GM12878 (cell line): ENCODE data around the gene TMEM52B. TPM values are rescaled to one million over a fixed set of nuclear protein-coding genes. Genes with fewer than 3 reads are reported as not detected.

Source experiments
- ATAC-seq: fragments of 200-7000 bp; cut with Tn5 transposase; 3 replicates; pipeline ENCODE4 v1.9.1; 2020; ENCODE audit warnings: mild to moderate bottlenecking, moderate library complexity
- BruUV-seq: library from RNA; stranded (reverse); fragments of 400-500 nt; replicated peaks from 2 replicates; lab custom pipeline; 2021; lab: Mats Ljungman, UMichigan
- CTCF ChIA-PET: fragments of 300-600 bp; sonication (Branson Sonifier 250); formaldehyde crosslinking; extraction: SDS; loops from one replicate; lab custom pipeline; 2021; ENCODE audit warnings: inconsistent platforms; lab: Yijun Ruan, JAX
- POLR2A ChIA-PET: fragments of 350-600 bp; formaldehyde crosslinking; extraction: SDS; loops from one replicate; lab custom pipeline; 2021; ENCODE audit warnings: inconsistent platforms; lab: Charles Lee
- RAD21 ChIA-PET: fragments of 300-600 bp; sonication (Branson Sonifier 250); formaldehyde crosslinking; loops from one replicate; lab custom pipeline; 2023; ENCODE audit warnings: antibody characterized with exemption; ENCODE audit not compliant: unreplicated experiment; lab: Charles Lee
- SMC1A ChIA-PET: fragments of 300-600 bp; sonication (Branson Sonifier 250); formaldehyde crosslinking; loops from one replicate; lab custom pipeline; 2023; ENCODE audit not compliant: unreplicated experiment, uncharacterized antibody; lab: Charles Lee
- DNase-seq: peaks from one replicate; pipeline ENCODE4 v3.0.0-alpha.2; 2011; ENCODE audit warnings: low read depth, low spot score
- FAIRE-seq: peaks from 3 replicates; lab custom pipeline; 2011; peaks lifted over from hg19 to GRCh38; lab: Jason Lieb, UNC
- H2AFZ ChIP-seq: 2 replicates; pipeline ENCODE4 v1.6.0; 2011; ENCODE audit warnings: low read depth, low read length, control low read depth; ENCODE audit not compliant: control insufficient read depth
- H3K27ac ChIP-seq: 2 replicates; pipeline ENCODE4 v1.5.1; 2011; ENCODE audit warnings: control low read depth; ENCODE audit not compliant: control insufficient read depth, insufficient read depth
- H3K27me3 ChIP-seq, 2 experiments: replicated peaks in 1 of 2; 2 replicates each; pipeline versions ENCODE4 v1.6.0 to v1.6.1; 2011; ENCODE audit warnings: low read length in 1 of 2; ENCODE audit not compliant: control insufficient read depth in 2 of 2, insufficient read depth in 2 of 2
- H3K36me3 ChIP-seq, 2 experiments: 2 replicates each; pipeline ENCODE4 v1.5.1; 2011; ENCODE audit warnings: low read length in 1 of 2; ENCODE audit not compliant: control insufficient read depth in 2 of 2, insufficient read depth in 2 of 2
- H3K4me1 ChIP-seq: 2 replicates; pipeline ENCODE4 v1.6.1; 2011; ENCODE audit warnings: mild to moderate bottlenecking, low read length, moderate library complexity, mixed read lengths; ENCODE audit not compliant: control insufficient read depth, insufficient read depth
- H3K4me2 ChIP-seq: 2 replicates; pipeline ENCODE4 v1.6.0; 2011; ENCODE audit warnings: control low read depth; ENCODE audit not compliant: control insufficient read depth, insufficient read depth
- H3K4me3 ChIP-seq: fragments of 200-600 bp; sonication (generic); 2 replicates; pipeline ENCODE4 v1.5.1; 2016
- H3K79me2 ChIP-seq: 2 replicates; pipeline ENCODE4 v1.6.0; 2011; ENCODE audit warnings: low read length; ENCODE audit not compliant: control insufficient read depth, insufficient read depth
- H3K9ac ChIP-seq: 2 replicates; pipeline ENCODE4 v1.8.0; 2011; ENCODE audit warnings: low read length, control low read depth, mixed read lengths; ENCODE audit not compliant: control insufficient read depth, insufficient read depth
- H3K9me3 ChIP-seq: replicated peaks from 3 replicates; pipeline ENCODE4 v1.5.1; 2011; ENCODE audit warnings: mild to moderate bottlenecking, low read length; ENCODE audit not compliant: control insufficient read depth, insufficient read depth
- H4K20me1 ChIP-seq: 2 replicates; pipeline ENCODE4 v1.6.0; 2011; ENCODE audit not compliant: control insufficient read depth, insufficient read depth
- BHLHE40 ChIP-seq, 2 experiments: fragments of 450-650 bp in 1 of 2; IDR thresholded peaks; 2 replicates each; pipeline ENCODE4 v1.6.1; 2011 to 2017; ENCODE audit warnings: low read depth in 2 of 2, borderline replicate concordance in 1 of 2, improper control_type of control experiment in 1 of 2, low read length in 1 of 2, mild to moderate bottlenecking in 1 of 2
- CBFB ChIP-seq: IDR thresholded peaks from 2 replicates; pipeline ENCODE4 v1.6.1; 2016; ENCODE audit warnings: antibody characterized with exemption, low read depth
- CREM ChIP-seq: IDR thresholded peaks from 2 replicates; pipeline ENCODE4 v1.6.1; 2014; ENCODE audit warnings: antibody characterized with exemption, low read depth
- ESRRA ChIP-seq: IDR thresholded peaks from 2 replicates; pipeline ENCODE4 v1.6.1; 2012; ENCODE audit warnings: mild to moderate bottlenecking, low read length, improper control_type of control experiment
- ETV6 ChIP-seq, 2 experiments: fragments of 450-650 bp in 1 of 2; IDR thresholded peaks in 1 of 2; conservative IDR thresholded peaks in 1 of 2; 2 replicates each; pipeline ENCODE4 v1.6.1; 2014; ENCODE audit warnings: antibody characterized with exemption in 1 of 2, borderline replicate concordance in 1 of 2, low read depth in 1 of 2, mild to moderate bottlenecking in 1 of 2, moderate library complexity in 1 of 2
- HDAC6 ChIP-seq: fragments of 200-600 bp; sonication (generic); IDR thresholded peaks from one replicate; pipeline ENCODE4 v1.8.0; 2017; ENCODE audit warnings: antibody characterized with exemption; ENCODE audit not compliant: unreplicated experiment
- LARP7 ChIP-seq: fragments of 450-650 bp; IDR thresholded peaks from 2 replicates; pipeline ENCODE4 v1.6.1; 2017; ENCODE audit warnings: mild to moderate bottlenecking
- MEF2A ChIP-seq: IDR thresholded peaks from 2 replicates; pipeline ENCODE4 v1.6.1; 2011; ENCODE audit warnings: low read depth, mild to moderate bottlenecking, low read length, moderate library complexity; ENCODE audit not compliant: insufficient read depth
- NBN ChIP-seq: fragments of 450-650 bp; IDR thresholded peaks from 2 replicates; pipeline ENCODE4 v1.6.1; 2016
- PAX5 ChIP-seq: IDR thresholded peaks from 2 replicates; pipeline ENCODE4 v1.6.1; 2011; ENCODE audit warnings: low read depth, low read length, borderline replicate concordance
- PAX8 ChIP-seq: fragments of 450-650 bp; IDR thresholded peaks from 2 replicates; pipeline ENCODE4 v1.6.1; 2017; ENCODE audit warnings: mild to moderate bottlenecking, moderate library complexity
- RAD51 ChIP-seq: fragments of 450-650 bp; IDR thresholded peaks from 2 replicates; pipeline ENCODE4 v1.6.1; 2016; ENCODE audit warnings: moderate library complexity, mild to moderate bottlenecking, inconsistent platforms
- RUNX3 ChIP-seq: IDR thresholded peaks from 2 replicates; pipeline ENCODE4 v1.6.1; 2012; ENCODE audit warnings: low read length, inconsistent platforms
- SUZ12 ChIP-seq: fragments of 200-600 bp; sonication (generic); IDR thresholded peaks from one replicate; pipeline ENCODE4 v1.6.1; 2018; ENCODE audit warnings: antibody characterized with exemption, mild to moderate bottlenecking; ENCODE audit not compliant: unreplicated experiment
- TCF3 ChIP-seq: IDR thresholded peaks from 2 replicates; pipeline ENCODE4 v1.6.1; 2012; ENCODE audit warnings: low read depth, mild to moderate bottlenecking, low read length, borderline replicate concordance; ENCODE audit not compliant: insufficient read depth
- ZNF384 ChIP-seq: IDR thresholded peaks from 2 replicates; pipeline ENCODE4 v1.6.1; 2012; ENCODE audit warnings: low read depth, mild to moderate bottlenecking, low read length, improper control_type of control experiment, borderline replicate concordance
- WGBS: methylation state at CpG from one replicate; pipeline ENCODE4 v1.1.6; 2016; ENCODE audit warnings: low lambda C conversion rate; ENCODE audit not compliant: insufficient replicate concordance, insufficient coverage; ENCODE audit errors: missing lambda C conversion rate; 5-methylcytosine and 5-hydroxymethylcytosine counted together
- in situ Hi-C: fragments of 300-500 bp; cut with MboI; formaldehyde crosslinking; loops from 9 replicates; pipeline ENCODE4 v1.14.3; 2018; ENCODE audit warnings: mixed read lengths
- intact Hi-C: fragments of 100-400 bp; cut with micrococcal nuclease; formaldehyde crosslinking; loops from one replicate; pipeline ENCODE4 v1.14.2; 2022; ENCODE audit not compliant: unreplicated experiment
- polyA plus RNA-seq, 11 experiments: library from polyadenylated mRNA; depleted of rRNA in 4 of 11; unstranded in 6 of 11; stranded (reverse) in 5 of 11; fragments of >200 nt; fragmentation: Nextera tagmentation in 4 of 11; fragmentation: Illumina TruSeq in 1 of 11; extraction: Ambion mirVana in 4 of 11; extraction: Trizol in 1 of 11; gene quantifications; 1 replicate in 1 of 11; 2 replicates in 10 of 11; pipeline versions ENCODE4 v1.2.1 to v1.2.3, GENCODE V29; 2011 to 2016; ENCODE audit warnings: inconsistent platforms in 2 of 11, missing spikeins in 2 of 11, low read depth in 1 of 11
- total RNA-seq, 4 experiments: library from RNA; depleted of rRNA in 3 of 4; stranded (reverse); fragments of >200 nt in 3 of 4; fragmentation: Illumina TruSeq in 1 of 4; extraction: Trizol in 1 of 4; gene quantifications; 2 replicates each; pipeline versions ENCODE4 v1.2.1 to v1.2.3, GENCODE V29; 2013 to 2021
- TF ChIP-seq, protein P1 (sequence below): IDR thresholded peaks from 2 replicates; pipeline ENCODE4 v1.6.1; 2011; ENCODE audit warnings: low read depth, mild to moderate bottlenecking, low read length, moderate library complexity, borderline replicate concordance; ENCODE audit errors: extremely low read depth
- TF ChIP-seq, protein P2 (sequence below): IDR thresholded peaks from 2 replicates; pipeline ENCODE4 v1.6.1; 2012; ENCODE audit warnings: low read length, inconsistent platforms

TMEM52B gene
- total and polyA plus RNA-seq, 10 of the 15 experiments (the other 5 are each of a cell fraction or from before 2014, with no cell fraction given) = not detected

DNA sequence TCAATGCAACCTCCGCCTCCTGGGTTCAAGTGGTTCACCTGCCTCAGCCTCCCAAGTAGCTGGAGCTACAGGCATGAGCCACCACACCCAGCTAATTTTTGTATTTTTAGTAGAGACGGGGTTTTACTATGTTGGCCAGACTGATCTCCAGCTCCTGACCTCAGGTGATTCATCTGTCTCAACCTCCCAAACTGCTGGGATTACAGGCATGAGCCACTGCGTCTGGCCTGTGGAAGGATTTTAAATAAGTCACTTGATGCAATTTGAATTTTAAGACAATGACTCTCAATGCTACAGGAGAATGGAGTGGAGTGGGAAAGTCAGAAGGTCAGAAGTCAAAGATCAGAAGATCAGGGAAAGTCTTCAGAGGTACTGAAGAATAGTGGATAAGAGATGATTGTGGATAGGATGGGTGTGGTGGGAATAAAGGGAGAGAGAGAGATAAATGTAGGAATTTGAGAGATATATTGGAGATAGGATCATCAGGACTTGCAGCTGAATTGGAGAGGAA lies 15.4 kb downstream of the TMEM52B start (continued):
- TF ChIP-seq BHLHE40 (IDR thresholded peaks at IDR 0.05; ENCODE audit: borderline replicate concordance in 1 of 2, low read depth in 2 of 2, low read length in 1 of 2) (no peak), ETV6 (conservative IDR thresholded peaks at IDR 0.05 in 1 of 2, IDR thresholded peaks at IDR 0.05 in 1 of 2; ENCODE audit: borderline replicate concordance in 1 of 2, low read depth in 1 of 2) (no peak), PAX8 (no peak), ZNF384 (no peak)

DNA sequence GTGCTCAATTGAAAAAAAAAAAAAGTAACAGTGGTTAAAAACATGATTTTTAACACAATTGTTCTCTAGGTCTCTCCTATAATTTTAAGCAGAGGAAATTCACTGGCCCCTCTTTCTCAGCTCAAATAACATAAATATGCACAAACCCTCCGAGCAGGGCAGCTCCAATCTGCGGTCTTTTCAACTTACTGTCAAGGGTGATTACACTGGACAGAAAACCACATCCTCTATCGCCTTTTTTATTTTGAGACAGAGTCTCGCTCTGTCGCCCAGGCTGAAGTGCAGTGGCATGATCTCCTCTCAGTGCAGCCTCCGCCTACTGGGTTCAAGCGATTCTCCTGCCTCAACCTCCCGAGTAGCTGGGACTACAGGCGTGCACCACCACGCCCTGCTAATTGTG lies 17.4 kb downstream of the TMEM52B start:
- ChIA-PET POLR2A (interaction anchor here (0.6 to 1.0 kb wide), 3 partner anchors 10 to 405 kb away, joined by 3 to 4 read pairs (median 3); no protein-coding TSS in a partner anchor), SMC1A (interaction anchor here (0.5 to 2.3 kb wide), 5 partner anchors 18 to 380 kb away, joined by 3 to 6 read pairs (median 3); no protein-coding TSS in a partner anchor), RAD21 (interaction anchor here (1.4 kb wide), 1 partner anchor 66 kb away, joined by 3 read pairs; the partner anchor contains the start of gene CLEC7A)
- Histone ChIP-seq H3K36me3 (no peaks in the 10 kb centered on the region), H3K4me1 (peaks cover 9% of the 10 kb centered on the region), H3K79me2 (no peaks in the 10 kb centered on the region)
- peak; percentile 85 for FAIRE-seq
- WGBS = 1% methylated on average over 10 of the region's 10 CpGs
- TF ChIP-seq, protein P1, sequence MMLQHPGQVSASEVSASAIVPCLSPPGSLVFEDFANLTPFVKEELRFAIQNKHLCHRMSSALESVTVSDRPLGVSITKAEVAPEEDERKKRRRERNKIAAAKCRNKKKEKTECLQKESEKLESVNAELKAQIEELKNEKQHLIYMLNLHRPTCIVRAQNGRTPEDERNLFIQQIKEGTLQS = no peak
- 0 out of 2 replicates have a peak, but pooled peaks have one; percentile 29 for TF ChIP-seq MEF2A
- no peak for TF ChIP-seq LARP7
- TF ChIP-seq HDAC6 = no peak
- TF ChIP-seq CREM = 0 out of 2 replicates have a peak, but pooled peaks have one; percentile 29
- no peak for TF ChIP-seq SUZ12
- 0 out of 2 replicates have a peak, but pooled peaks have one; percentile 64 for TF ChIP-seq PAX5
- TF ChIP-seq NBN = no peak
- peak; percentile 90 for TF ChIP-seq RUNX3
- TF ChIP-seq, protein P2, sequence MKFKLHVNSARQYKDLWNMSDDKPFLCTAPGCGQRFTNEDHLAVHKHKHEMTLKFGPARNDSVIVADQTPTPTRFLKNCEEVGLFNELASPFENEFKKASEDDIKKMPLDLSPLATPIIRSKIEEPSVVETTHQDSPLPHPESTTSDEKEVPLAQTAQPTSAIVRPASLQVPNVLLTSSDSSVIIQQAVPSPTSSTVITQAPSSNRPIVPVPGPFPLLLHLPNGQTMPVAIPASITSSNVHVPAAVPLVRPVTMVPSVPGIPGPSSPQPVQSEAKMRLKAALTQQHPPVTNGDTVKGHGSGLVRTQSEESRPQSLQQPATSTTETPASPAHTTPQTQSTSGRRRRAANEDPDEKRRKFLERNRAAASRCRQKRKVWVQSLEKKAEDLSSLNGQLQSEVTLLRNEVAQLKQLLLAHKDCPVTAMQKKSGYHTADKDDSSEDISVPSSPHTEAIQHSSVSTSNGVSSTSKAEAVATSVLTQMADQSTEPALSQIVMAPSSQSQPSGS = peak; percentile 37; the same call in 1 of the 2 replicates
- TF ChIP-seq ESRRA = no peak
- no peak for TF ChIP-seq TCF3
- TF ChIP-seq CBFB = 0 out of 2 replicates have a peak, but pooled peaks have one; percentile 51
- TF ChIP-seq RAD51 = no peak
- TF ChIP-seq, all 136 proteins: peak for 6
- Histone ChIP-seq H3K9ac (no peak overlapping the region), H3K4me2 (peak overlapping the region; percentile 60), H3K4me3 (no peak overlapping the region), H3K9me3 (no peaks in the 10 kb centered on the region; the same call in 2 of the 3 replicates), H2AFZ (no peak overlapping the region), H3K27ac (no peak overlapping the region), H3K27me3 (no peaks in the 10 kb centered on the region; a peak in 1 of 4 replicates), H4K20me1 (no peaks in the 10 kb centered on the region)
- no TSS peak for BruUV-seq
- intact Hi-C loops = no loop called here
- in situ Hi-C loops = no loop called here
- CTCF ChIA-PET = interaction anchor here (1.2 kb wide), 1 partner anchor 44 kb away, joined by 3 read pairs; no protein-coding TSS in a partner anchor
- DNase-seq = peak; percentile 37
- peak; percentile 89 for ATAC-seq
